ENCODE data around the gene TTC13. TPM values are rescaled to one million over a fixed set of nuclear protein-coding genes. Genes with fewer than 3 reads are reported as not detected.
A peak's percentile ranks its signal among the peaks of the same experiment; 100 is the strongest.

TTC13 gene
- total RNA-seq, 6 donors from 2014 or later = 18.6 to 41.9 (median 33.3) TPM

GRCh38 chr1:230865062-230865817, 113.4 kb downstream of the TTC13 start:
- peaks cover 38 to 53% (median 44%) of the 10 kb centered on the region in 4 donors for H3K4me1 ChIP-seq
- H3K27ac ChIP-seq = peak overlapping the region in 3 of 4 donors; percentile 21 to 77 (median 60)

GRCh38 chr1:230864441-230864840, 114.2 kb downstream of the TTC13 start:
- no peak for TF ChIP-seq POLR2AphosphoS5 (IDR thresholded peaks at IDR 0.05)
- TF ChIP-seq EP300 (IDR thresholded peaks at IDR 0.05) = no peak
- TF ChIP-seq CTCF (IDR thresholded peaks at IDR 0.05) = no peak
- TF ChIP-seq POLR2A (IDR thresholded peaks at IDR 0.05) = no peak
- no peak overlapping the region for H3K4me3 ChIP-seq
- no peaks in the 10 kb centered on the region for H3K9me3 ChIP-seq
- H3K27me3 ChIP-seq = no peaks in the 10 kb centered on the region
- peak overlapping the region; percentile 21 to 77 (median 42) for H3K27ac ChIP-seq
- DNase-seq (no peak), ATAC-seq (ENCODE audit: low FRiP score in 2 of 2) (no peak)
- WGBS, 2 donors = 69 to 76% methylated on average over 9 of the region's 9 CpGs
- peaks cover 37 to 53% (median 44%) of the 10 kb centered on the region in 4 donors for H3K4me1 ChIP-seq
- H3K36me3 ChIP-seq = peaks cover 0 to 3% (median 0%) of the 10 kb centered on the region in 4 donors

More at GRCh38 chr1:230865062-230865817, 113.4 kb downstream of the TTC13 start:
- no peak for DNase-seq
- H3K4me3 ChIP-seq = peak overlapping the region in 1 of 4 donors; percentile 98
- 84 to 88% methylated on average over 5 to 8 of the region's 8 CpGs for WGBS, 2 donors
- H3K36me3 ChIP-seq = peaks cover 0 to 3% (median 0%) of the 10 kb centered on the region in 4 donors
- TF ChIP-seq POLR2A (IDR thresholded peaks at IDR 0.05) = no peak
- TF ChIP-seq EP300 (IDR thresholded peaks at IDR 0.05) = no peak
- TF ChIP-seq CTCF (IDR thresholded peaks at IDR 0.05) = no peak
- H3K27me3 ChIP-seq = no peaks in the 10 kb centered on the region
- H3K9me3 ChIP-seq = no peaks in the 10 kb centered on the region
- no peak for ATAC-seq (ENCODE audit: low FRiP score in 2 of 2)

GRCh38 chr1:230863449-230863848, 115.2 kb downstream of the TTC13 start:
- Histone ChIP-seq H3K27ac (peak overlapping the region; percentile 8 to 63 (median 56)), H3K36me3 (peaks cover 0 to 3% (median 0%) of the 10 kb centered on the region in 4 donors), H3K9me3 (no peaks in the 10 kb centered on the region), H3K27me3 (no peaks in the 10 kb centered on the region), H3K4me3 (no peak overlapping the region), H3K4me1 (peaks cover 36 to 44% (median 40%) of the 10 kb centered on the region in 4 donors)
- TF ChIP-seq POLR2A (IDR thresholded peaks at IDR 0.05) (no peak), POLR2AphosphoS5 (IDR thresholded peaks at IDR 0.05) (peak in 1 of 2 donors; percentile 39), CTCF (IDR thresholded peaks at IDR 0.05) (no peak)
- WGBS, 2 donors = 41 to 70% methylated on average over 3 to 6 of the region's 6 CpGs
- ATAC-seq (ENCODE audit: low FRiP score in 2 of 2) = peak in 1 of 2 donors; percentile 75
- peak in 1 of 2 donors; percentile 92 for DNase-seq

GRCh38 chr1:230861970-230862595, 116.6 kb downstream of the TTC13 start:
- peaks cover 37 to 53% (median 44%) of the 10 kb centered on the region in 4 donors for H3K4me1 ChIP-seq
- ATAC-seq (ENCODE audit: low FRiP score in 2 of 2) = no peak
- TF ChIP-seq POLR2A (IDR thresholded peaks at IDR 0.05) (no peak), CTCF (IDR thresholded peaks at IDR 0.05) (no peak), POLR2AphosphoS5 (IDR thresholded peaks at IDR 0.05) (no peak), EP300 (IDR thresholded peaks at IDR 0.05) (no peak)

More at GRCh38 chr1:230861970-230862595, 116.6 kb downstream of the TTC13 start:
- WGBS, 2 donors = 86 to 88% methylated on average over 4 of the region's 4 CpGs
- Histone ChIP-seq H3K27me3 (no peaks in the 10 kb centered on the region), H3K27ac (peak overlapping the region in 2 of 4 donors; percentile 18 to 63), H3K36me3 (peaks cover 0 to 3% (median 0%) of the 10 kb centered on the region in 4 donors), H3K4me3 (no peak overlapping the region), H3K9me3 (no peaks in the 10 kb centered on the region)
- DNase-seq = no peak
